Heart right ventricle (tissue), 16 donors: ENCODE results near the gene KDM2B. TPM values are rescaled to one million over a fixed set of nuclear protein-coding genes. Genes with fewer than 3 reads are reported as not detected.

ENCODE experiments used
- ATAC-seq, 8 donors: fragments of 200-7000 bp; cut with Tn5 transposase; one replicate each; pipeline ENCODE4 v1.9.1; 2020; ENCODE audit warnings: mild to moderate bottlenecking in 8 of 8, moderate library complexity in 8 of 8, moderate number of reproducible peaks in 1 of 8
- DNase-seq, 2 donors: peaks; one replicate each; pipeline ENCODE4 v3.0.0-alpha.2; 2020
- H3K27ac ChIP-seq, 10 donors: fragments of 200-600 bp; sonication (generic) in 2 of 10; one replicate each; pipeline versions ENCODE4 v1.5.0 to v1.8.0; 2020 to 2022; ENCODE audit warnings: mild to moderate bottlenecking in 3 of 10
- H3K27me3 ChIP-seq, 7 donors: fragments of 200-600 bp; one replicate each; pipeline ENCODE4 v1.8.0; 2021 to 2022; ENCODE audit warnings: mild to moderate bottlenecking in 2 of 7
- H3K36me3 ChIP-seq, 9 donors: fragments of 200-600 bp; sonication (generic) in 1 of 9; one replicate each; pipeline versions ENCODE4 v1.5.0 to v1.8.0; 2020 to 2022; ENCODE audit warnings: mild to moderate bottlenecking in 2 of 9
- H3K4me1 ChIP-seq, 9 donors: fragments of 200-600 bp; sonication (generic) in 1 of 9; one replicate each; pipeline versions ENCODE4 v1.5.0 to v1.8.0; 2020 to 2022; ENCODE audit warnings: mild to moderate bottlenecking in 4 of 9
- H3K4me3 ChIP-seq, 10 donors: fragments of 200-600 bp; sonication (generic) in 2 of 10; one replicate each; pipeline versions ENCODE4 v1.5.0 to v1.8.0; 2020 to 2022; ENCODE audit warnings: mild to moderate bottlenecking in 7 of 10, moderate library complexity in 2 of 10
- H3K9me3 ChIP-seq, 11 donors: fragments of 200-600 bp in 10 of 11; sonication (generic) in 2 of 11; one replicate each; pipeline versions ENCODE4 v1.5.0 to v1.8.0; 2013 to 2022; ENCODE audit warnings: mild to moderate bottlenecking in 2 of 11, control low read depth in 1 of 11, moderate library complexity in 1 of 11
- CTCF ChIP-seq, 9 donors: fragments of 200-600 bp; sonication (generic) in 2 of 9; IDR thresholded peaks; one replicate each; pipeline versions ENCODE4 v1.5.0 to v1.8.0; 2021 to 2022; ENCODE audit warnings: antibody characterized with exemption in 9 of 9, mild to moderate bottlenecking in 5 of 9, moderate library complexity in 1 of 9
- WGBS, 2 donors: extraction: QIAGEN DNeasy Blood & Tissue Kit; methylation state at CpG; one replicate each; pipeline ENCODE4 v1.1.7; 2013; ENCODE audit warnings: inconsistent platforms in 1 of 2; 5-methylcytosine and 5-hydroxymethylcytosine counted together
- intact Hi-C, 10 donors: fragments of 100-400 bp; cut with DNase I; formaldehyde crosslinking; loops; one replicate each; pipeline versions ENCODE4 v1.11.1 to v1.14.2; 2022
- microRNA-seq, 2 donors: library from miRNA; unstranded; fragments of <30 nt; microRNA quantifications; one replicate each; pipeline ENCODE4 v1.2.0, GENCODE V29; 2021
- polyA plus RNA-seq, 2 donors: library from polyadenylated mRNA; stranded (reverse); fragments of 200-250 nt; gene quantifications; one replicate each; pipeline ENCODE4 v1.2.3, GENCODE V29; 2013
- total RNA-seq, 10 donors: library from RNA; stranded (reverse); fragmentation: NEBNext Ultra II Directional in 3 of 10; extraction: Animal tissue kit (Norgen Biotek cat#: 25700) in 3 of 10; gene quantifications; one replicate each; pipeline versions ENCODE4 v1.2.1 to v1.2.4, GENCODE V29; 2021 to 2023
- donor health status: Arrhythmogenic right ventricular cardiomyopathy.
- donor health status: ischemic (EF 13 %, LVEDD 7.1; RV severe dilation, severe dysfunction).
- donor health status: healthy with polysubstance abuse.
- donor health status: DM: no; HTN: yes; CAD: no.
- donor health status: DM: no; HTN: no; CAD: no.
- donor health status: ischemic (EF 25% LVEDD 6.9; RV normal size, moderate dysfunction).
- donor health status: ischemic (EF 25% LVEDD 5.7; RV mildly dilated, moderate dysfunction).
- donor health status: healthy.
- donor health status: DM: yes; HTN: yes; CAD: no.
- donor health status: Ischemic cardiomyopathy.
- donor health status: ischemic (EF 35%, LVEDD 5.7; RV mildly dilated, moderate dysfunction).
- donor health status: nonischemic (EF 11% LVEDD 7.7; RV severe dilation, severe dysfunction).
- donor health status: DM: yes; HTN: yes; CAD: no.
- donor health status: PGD.
- donor health status: ischemic (EF 29% LVEDD 5.4; RV normal size, mild dysfunction).
- donor health status: nonischemic (EF 23%, LVEDD 6.1; RV moderate dilation, normal function).

Gene KDM2B
- total and polyA plus RNA-seq, 12 donors = 4.8 to 18.4 (median 13.6) TPM

- Histone ChIP-seq H3K27ac (no peak overlapping the region), H3K4me3 (no peak overlapping the region), H3K36me3 (no peaks in the 10 kb centered on the region), H3K27me3 (peaks cover 0 to 3% (median 0%) of the 10 kb centered on the region in 7 donors), H3K9me3 (no peaks in the 10 kb centered on the region), H3K4me1 (no peaks in the 10 kb centered on the region)
- TF ChIP-seq CTCF (IDR thresholded peaks at IDR 0.05) = no peak
- intact Hi-C loops = no loop called here
- no peak for DNase-seq
- WGBS, 2 donors = 88 to 89% methylated on average over 10 of the region's 10 CpGs
- no peak for ATAC-seq
Observed at GRCh38 chr12:121379945-121380344, 200.9 kb downstream of the KDM2B start.

Small RNA genes lying within 50 kb of the gene (microRNA-seq; reads per million reads assigned to microRNA genes)
- 0 reads per million in 2 donors for gene MIR7107

Other genes with a start within 250 kb of the KDM2B start
- gene ANAPC5, start 228.6 kb downstream of the KDM2B start, total RNA-seq = 10 to 100 TPM; 50.2 to 68.8 (median 55.8) TPM
- gene ANAPC5, start 228.6 kb downstream of the KDM2B start, polyA plus RNA-seq = 10 to 100 TPM; 78.7 to 82.4 TPM
- 10 to 100 TPM; 21.6 to 37.9 (median 24.9) TPM for gene RNF34, start 180.9 kb downstream of the KDM2B start, total RNA-seq
- 10 to 100 TPM; 18.9 to 19.3 TPM for gene RNF34, start 180.9 kb downstream of the KDM2B start, polyA plus RNA-seq
- 10 to 100 TPM in 3 of 10 donors, 1 to 10 TPM in 7; 6.0 to 14.1 (median 8.8) TPM for gene ORAI1, start 45.5 kb upstream of the KDM2B start, total RNA-seq
- 10 to 100 TPM in 1 of 2 donors, 1 to 10 TPM in 1; 1.8 to 18.1 TPM for gene ORAI1, start 45.5 kb upstream of the KDM2B start, polyA plus RNA-seq
- gene MORN3, start 88.6 kb upstream of the KDM2B start, total RNA-seq = under 1 TPM in 5 of 10 donors, not detected in 5; 0.17 to 0.28 (median 0.18) TPM
- under 1 TPM; 0.15 to 0.19 TPM for gene MORN3, start 88.6 kb upstream of the KDM2B start, polyA plus RNA-seq
- gene TMEM120B, start 131.7 kb upstream of the KDM2B start, total RNA-seq = 10 to 100 TPM in 2 of 10 donors, 1 to 10 TPM in 8; 5.3 to 12.3 (median 7.3) TPM
- gene TMEM120B, start 131.7 kb upstream of the KDM2B start, polyA plus RNA-seq = 10 to 100 TPM in 1 of 2 donors, 1 to 10 TPM in 1; 7.7 to 12.7 TPM
- gene RHOF, start 212.7 kb upstream of the KDM2B start, total RNA-seq = 10 to 100 TPM; 19.8 to 45.6 (median 27.2) TPM
- 10 to 100 TPM; 16.5 to 16.6 TPM for gene RHOF, start 212.7 kb upstream of the KDM2B start, polyA plus RNA-seq
- gene SETD1B, start 223.0 kb upstream of the KDM2B start, total RNA-seq = 10 to 100 TPM; 10.3 to 14.8 (median 11.2) TPM
- 10 to 100 TPM in 1 of 2 donors, 1 to 10 TPM in 1; 2.8 to 11.9 TPM for gene SETD1B, start 223.0 kb upstream of the KDM2B start, polyA plus RNA-seq